Prostate gland (tissue), 2 donors: ENCODE results near the gene OCLN.

Source experiments
- POLR2A ChIP-seq: fragments of 450-650 bp; IDR thresholded peaks from one replicate; pipeline ENCODE4 v1.6.1; 2016; ENCODE audit warnings: antibody characterized with exemption, mild to moderate bottlenecking
- POLR2AphosphoS5 ChIP-seq: sonication (generic); formaldehyde crosslinking; IDR thresholded peaks from one replicate; pipeline ENCODE4 v1.6.1; 2017; ENCODE audit warnings: antibody characterized with exemption
- TF ChIP-seq, protein P1 (sequence below), 4 experiments: fragments of 200-600 bp in 2 of 4; fragments of 450-650 bp in 2 of 4; sonication (generic) in 2 of 4; IDR thresholded peaks; 1 replicate in 3 of 4; 2 replicates in 1 of 4; pipeline ENCODE4 v1.5.1; 2016 to 2019; ENCODE audit warnings: antibody characterized with exemption in 4 of 4, mild to moderate bottlenecking in 2 of 4, moderate library complexity in 2 of 4

DNA sequence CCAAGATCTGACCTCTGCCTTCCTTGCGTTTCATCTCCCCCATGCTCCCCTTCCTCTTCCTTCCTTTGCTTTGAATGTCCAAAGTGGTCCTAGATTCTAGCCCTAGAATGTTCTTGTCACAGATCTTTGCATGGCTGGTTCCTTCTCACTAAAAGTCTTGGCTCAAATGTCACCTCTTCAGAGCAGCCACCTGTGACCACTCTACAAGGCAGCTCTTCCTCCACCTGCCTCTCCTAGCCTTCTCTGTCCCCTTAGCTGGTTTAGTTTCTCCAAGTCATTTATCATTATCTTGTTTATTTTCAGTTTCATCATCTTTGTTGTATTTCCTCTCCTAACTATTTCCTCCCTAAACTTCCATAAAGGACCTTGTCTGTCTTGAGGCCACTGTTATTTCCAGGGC, 7.1 kb upstream of the OCLN start:
- TF ChIP-seq POLR2AphosphoS5: no peak
- TF ChIP-seq, protein P1, sequence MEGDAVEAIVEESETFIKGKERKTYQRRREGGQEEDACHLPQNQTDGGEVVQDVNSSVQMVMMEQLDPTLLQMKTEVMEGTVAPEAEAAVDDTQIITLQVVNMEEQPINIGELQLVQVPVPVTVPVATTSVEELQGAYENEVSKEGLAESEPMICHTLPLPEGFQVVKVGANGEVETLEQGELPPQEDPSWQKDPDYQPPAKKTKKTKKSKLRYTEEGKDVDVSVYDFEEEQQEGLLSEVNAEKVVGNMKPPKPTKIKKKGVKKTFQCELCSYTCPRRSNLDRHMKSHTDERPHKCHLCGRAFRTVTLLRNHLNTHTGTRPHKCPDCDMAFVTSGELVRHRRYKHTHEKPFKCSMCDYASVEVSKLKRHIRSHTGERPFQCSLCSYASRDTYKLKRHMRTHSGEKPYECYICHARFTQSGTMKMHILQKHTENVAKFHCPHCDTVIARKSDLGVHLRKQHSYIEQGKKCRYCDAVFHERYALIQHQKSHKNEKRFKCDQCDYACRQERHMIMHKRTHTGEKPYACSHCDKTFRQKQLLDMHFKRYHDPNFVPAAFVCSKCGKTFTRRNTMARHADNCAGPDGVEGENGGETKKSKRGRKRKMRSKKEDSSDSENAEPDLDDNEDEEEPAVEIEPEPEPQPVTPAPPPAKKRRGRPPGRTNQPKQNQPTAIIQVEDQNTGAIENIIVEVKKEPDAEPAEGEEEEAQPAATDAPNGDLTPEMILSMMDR (IDR thresholded peaks at IDR 0.05): no peak
- TF ChIP-seq POLR2A: no peak
